HG02885 (cell line): ENCODE measurements around the gene PDE6C.

Experiments used
- ATAC-seq: cut with Tn5 transposase; IDR thresholded peaks from one replicate; pipeline ENCODE4 v1.9.1; 2021; ENCODE audit warnings: mild to moderate bottlenecking; ENCODE audit not compliant: unreplicated experiment, poor library complexity

Gene PDE6C

GRCh38 chr10:93612311-93612710 is at the start of gene PDE6C:
PDE6C (plus strand) TSS chr10:93612537; CDS start chr10:93612726, 189 bp downstream.
- ATAC-seq = no peak

- no peak for ATAC-seq
Observed at GRCh38 chr10:93565446-93565845, 46.9 kb upstream of the PDE6C start.

DNA sequence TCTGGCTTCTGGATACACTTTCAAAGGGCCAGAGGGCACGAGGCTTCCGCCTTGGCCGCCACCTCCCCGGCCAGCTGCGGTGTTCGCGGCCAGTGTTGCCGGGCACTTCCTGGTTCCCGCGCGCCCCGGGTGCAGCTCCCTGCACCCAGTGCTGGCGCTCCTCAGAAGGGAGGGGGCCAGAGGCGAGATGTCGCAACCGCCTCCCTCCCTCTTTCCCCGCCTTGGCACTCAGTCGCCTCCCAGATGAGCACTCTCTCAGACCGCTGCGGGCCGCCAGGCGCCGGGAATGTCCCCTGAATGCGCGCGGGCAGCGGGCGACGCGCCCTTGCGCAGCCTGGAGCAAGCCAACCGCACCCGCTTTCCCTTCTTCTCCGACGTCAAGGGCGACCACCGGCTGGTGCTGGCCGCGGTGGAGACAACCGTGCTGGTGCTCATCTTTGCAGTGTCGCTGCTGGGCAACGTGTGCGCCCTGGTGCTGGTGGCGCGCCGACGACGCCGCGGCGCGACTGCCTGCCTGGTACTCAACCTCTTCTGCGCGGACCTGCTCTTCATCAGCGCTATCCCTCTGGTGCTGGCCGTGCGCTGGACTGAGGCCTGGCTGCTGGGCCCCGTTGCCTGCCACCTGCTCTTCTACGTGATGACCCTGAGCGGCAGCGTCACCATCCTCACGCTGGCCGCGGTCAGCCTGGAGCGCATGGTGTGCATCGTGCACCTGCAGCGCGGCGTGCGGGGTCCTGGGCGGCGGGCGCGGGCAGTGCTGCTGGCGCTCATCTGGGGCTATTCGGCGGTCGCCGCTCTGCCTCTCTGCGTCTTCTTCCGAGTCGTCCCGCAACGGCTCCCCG is 45.7 kb upstream of the PDE6C start, which contains the start of gene FFAR4:
TSS of gene FFAR4 (plus strand) at position 231 of the 842 bp plus-strand sequence. CDS start at position 287, 56 bp downstream.
- no peak for ATAC-seq

GRCh38 chr10:93567277-93568104 is 44.8 kb upstream of the PDE6C start:
- no peak for ATAC-seq

GRCh38 chr10:93568105-93568390 is 44.3 kb upstream of the PDE6C start:
- no peak for ATAC-seq

- ATAC-seq = no peak
Observed at GRCh38 chr10:93570383-93570782, 42.0 kb upstream of the PDE6C start.

DNA sequence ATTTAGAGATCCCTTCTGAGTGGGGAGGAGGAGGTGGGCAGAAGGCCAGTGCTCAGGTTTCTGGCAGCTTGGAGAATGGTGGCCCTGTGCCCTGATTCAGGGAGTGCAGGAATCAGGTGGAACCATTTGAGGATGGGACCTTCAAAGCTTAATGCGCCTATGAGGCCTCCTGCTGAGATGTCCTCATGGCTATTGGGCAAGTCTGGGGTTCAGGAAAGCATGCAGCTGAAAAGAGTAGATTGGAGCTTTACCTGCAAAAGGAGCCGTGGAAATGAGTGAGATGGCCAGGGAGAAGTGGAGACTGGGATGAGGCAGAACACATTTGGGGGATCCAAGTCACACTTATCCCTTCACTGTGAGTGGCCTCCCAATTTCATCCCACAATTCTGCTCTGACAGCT is 39.7 kb upstream of the PDE6C start:
- ATAC-seq = no peak

- ATAC-seq = no peak
Observed at GRCh38 chr10:93573051-93573909, 39.1 kb upstream of the PDE6C start.

- ATAC-seq = no peak
Observed at GRCh38 chr10:93573924-93574323, 38.4 kb upstream of the PDE6C start.

GRCh38 chr10:93576888-93577287 is 35.4 kb upstream of the PDE6C start:
- ATAC-seq = no peak

GRCh38 chr10:93577565-93577964 is 34.8 kb upstream of the PDE6C start:
- ATAC-seq = no peak

DNA sequence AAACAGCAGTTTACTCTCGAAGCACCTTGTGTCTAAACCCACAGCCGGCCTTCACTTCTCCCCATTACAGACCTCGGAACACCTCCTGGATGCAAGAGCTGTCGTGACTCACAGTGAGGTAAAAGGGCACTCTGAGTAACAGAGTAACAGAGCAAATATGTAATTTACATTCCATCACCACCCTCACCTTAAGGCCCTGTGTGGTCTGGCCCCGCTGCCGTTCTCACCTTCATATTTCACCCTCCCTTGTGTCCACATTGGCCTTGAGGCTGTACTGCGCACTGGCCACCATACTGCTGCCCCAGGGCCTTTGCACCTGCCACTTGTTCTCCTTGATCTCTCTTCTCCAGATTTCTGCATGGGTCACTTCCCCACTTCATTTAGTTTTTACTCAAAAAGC is 33.2 kb upstream of the PDE6C start:
- no peak for ATAC-seq

DNA sequence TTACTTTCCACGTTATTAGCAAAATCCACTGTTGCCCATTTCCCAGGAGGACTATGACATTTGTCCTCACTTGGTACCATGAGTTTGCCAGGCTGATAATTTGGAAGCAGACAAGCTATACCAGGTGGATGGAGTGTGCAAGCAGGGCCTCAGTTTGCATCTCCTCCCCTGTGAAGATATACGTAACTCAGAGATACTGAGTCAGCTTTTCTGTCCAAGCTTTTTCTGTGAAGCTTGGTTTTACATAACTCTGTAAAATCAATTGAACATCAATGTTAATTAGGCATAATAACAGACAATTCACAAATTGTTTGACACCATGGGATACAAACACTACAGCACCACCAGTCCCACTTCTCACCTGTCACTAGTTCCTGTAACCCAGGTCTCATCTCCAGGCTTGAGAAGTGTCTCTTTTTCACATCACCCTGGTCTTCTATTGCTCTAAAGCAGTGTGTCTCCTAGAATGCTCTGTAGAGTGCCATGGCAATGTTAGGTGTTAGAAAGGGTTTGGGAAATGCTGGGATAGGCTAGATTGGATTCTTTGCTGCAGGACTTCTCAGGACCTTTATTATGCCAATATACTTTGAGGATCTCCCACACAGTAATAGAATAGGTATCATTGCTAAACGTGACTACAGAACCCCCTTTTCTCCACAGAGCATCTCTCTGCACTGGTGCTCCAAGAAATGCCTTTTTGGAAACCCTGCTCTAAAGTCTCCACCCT is 32.2 kb upstream of the PDE6C start:
- no peak for ATAC-seq

DNA sequence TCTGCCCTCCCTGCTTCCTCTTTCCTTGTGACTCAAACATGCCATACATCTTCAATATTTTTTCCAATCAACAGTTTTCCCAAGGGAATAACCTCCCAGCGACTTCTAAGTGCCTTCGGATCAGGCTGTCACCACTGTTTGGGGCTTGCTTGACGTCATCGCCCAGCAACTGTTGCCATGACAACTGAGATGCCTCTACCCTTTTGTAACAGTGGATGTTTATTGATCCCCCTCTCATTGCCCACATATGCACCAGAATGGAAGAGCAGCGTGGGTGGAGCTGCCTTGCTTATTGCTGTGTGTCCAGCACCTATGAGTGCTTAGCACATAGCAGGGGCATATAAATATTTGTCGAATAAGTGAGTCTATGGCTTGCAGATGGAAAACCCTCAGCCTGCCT is 31.5 kb upstream of the PDE6C start:
- no peak for ATAC-seq

DNA sequence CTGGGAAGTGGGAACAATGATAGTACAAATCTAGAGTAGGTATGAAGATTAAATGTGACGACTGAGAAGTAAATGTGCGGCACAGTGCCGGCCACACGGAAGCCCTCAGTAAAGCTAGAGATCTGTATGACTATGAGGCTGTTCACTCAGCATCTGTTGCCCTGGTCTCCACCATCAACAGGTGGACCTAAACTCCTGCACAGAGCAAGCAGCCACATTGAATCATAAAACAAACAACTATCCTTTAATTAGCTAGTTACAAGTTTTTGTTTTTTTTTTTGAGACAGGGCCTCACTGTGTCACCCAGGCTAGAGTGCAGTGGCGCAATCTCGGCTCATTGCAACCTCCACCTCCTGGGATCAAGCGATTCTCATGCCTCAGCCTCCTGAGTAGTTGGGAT is 27.9 kb upstream of the PDE6C start:
- no peak for ATAC-seq

GRCh38 chr10:93589648-93590562 is 22.4 kb upstream of the PDE6C start:
- no peak for ATAC-seq

- no peak for ATAC-seq
Observed at GRCh38 chr10:93590638-93591037, 21.7 kb upstream of the PDE6C start.

DNA sequence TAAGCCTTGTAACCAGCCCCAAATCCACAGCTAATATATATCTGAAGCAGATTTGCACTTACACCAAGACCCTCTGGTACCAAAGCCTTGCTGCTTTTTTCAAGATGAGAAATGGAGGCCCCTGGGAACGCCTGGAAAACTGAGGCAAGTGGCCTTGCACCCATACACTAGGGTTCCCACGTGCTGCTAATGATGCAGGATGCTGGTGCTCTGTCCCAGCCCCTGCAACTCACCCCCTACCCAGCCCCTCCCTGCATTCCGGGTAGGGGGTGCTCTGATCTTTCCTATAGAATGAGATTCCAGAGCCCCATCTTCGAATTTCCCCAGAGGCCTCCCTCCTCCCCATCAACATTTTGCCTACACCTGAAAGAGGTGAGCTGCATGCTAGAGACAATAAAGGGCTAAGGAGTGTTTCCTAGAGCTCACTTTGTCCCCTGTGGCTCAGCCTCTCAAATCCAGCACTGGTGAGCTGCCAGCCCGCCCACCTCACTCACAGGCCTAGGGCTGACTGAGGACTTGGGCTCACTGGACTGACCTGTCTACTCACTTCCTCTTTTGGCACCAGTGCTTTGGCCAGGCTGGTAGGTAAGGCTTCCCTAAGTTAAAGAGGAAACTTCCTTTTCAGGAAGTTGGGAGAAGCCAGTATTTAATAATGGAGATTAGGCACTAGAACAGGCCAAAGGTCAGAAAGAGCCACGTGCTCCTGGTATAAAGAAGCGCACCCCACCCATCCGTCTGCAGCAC is 21.1 kb upstream of the PDE6C start:
- no peak for ATAC-seq
